ENCODE results near the gene FER1L5. TPM values are rescaled to one million over a fixed set of nuclear protein-coding genes. Genes with fewer than 3 reads are reported as not detected.

The FER1L5 gene
- total RNA-seq = under 0.01 TPM in 2 replicates

GRCh38 chr2:96642564-96643360 lies at the start of gene FER1L5:
TSS of gene FER1L5 (plus strand) at chr2:96642764. CDS start at chr2:96642837, 73 bp downstream.

DNA sequence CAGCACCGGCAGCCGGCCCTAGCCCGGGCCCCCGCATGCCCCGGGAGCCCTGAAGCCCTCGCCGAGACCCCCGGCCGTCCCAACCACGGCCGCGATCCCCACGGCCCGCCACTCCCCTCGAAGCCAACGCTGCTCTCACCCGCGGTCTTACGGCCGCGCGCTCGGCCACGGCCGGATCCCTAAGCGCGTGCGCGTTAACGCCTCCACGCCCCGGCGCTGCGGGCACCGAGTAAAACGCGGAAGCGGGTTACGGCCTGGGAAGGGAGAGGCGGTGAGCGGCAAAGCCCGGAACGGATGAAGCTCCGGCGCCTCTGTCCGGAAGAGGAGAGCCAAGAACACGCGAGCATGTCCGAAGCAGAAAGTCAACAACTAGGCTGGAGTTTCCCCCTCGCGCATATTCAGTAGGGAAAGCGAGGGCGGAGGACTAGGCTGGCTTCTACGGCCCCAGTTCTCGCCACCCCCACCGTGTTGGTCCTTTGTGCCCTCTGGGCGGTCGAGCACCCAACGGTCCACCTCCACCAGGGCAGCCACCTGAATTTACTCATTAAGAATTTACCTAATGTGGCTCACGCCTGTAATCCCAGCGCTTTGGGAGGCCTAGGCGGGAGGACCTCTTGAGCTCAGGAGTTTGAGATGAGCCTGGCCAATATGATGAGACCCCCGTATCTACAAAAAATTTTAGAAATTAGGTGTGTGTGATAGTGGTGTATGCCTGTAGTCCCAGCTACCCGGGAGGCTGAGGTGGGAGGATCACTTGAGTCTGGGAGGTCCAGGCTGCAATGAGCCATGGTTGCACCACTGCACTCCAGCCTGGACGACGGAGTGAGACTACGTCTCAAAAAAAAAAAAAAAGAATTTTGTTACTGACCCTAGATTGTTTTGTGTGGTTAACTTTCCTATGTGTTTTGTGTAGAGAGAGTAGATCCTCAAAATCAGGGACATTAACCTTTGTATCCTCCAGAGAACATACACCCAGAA lies 4.1 kb upstream of the FER1L5 start, which contains the start of gene KANSL3:
Gene KANSL3, minus strand, starts transcription at position 169 of the 978 bp plus-strand sequence. CDS start 1,177 bp downstream, outside the sequence.

DNA sequence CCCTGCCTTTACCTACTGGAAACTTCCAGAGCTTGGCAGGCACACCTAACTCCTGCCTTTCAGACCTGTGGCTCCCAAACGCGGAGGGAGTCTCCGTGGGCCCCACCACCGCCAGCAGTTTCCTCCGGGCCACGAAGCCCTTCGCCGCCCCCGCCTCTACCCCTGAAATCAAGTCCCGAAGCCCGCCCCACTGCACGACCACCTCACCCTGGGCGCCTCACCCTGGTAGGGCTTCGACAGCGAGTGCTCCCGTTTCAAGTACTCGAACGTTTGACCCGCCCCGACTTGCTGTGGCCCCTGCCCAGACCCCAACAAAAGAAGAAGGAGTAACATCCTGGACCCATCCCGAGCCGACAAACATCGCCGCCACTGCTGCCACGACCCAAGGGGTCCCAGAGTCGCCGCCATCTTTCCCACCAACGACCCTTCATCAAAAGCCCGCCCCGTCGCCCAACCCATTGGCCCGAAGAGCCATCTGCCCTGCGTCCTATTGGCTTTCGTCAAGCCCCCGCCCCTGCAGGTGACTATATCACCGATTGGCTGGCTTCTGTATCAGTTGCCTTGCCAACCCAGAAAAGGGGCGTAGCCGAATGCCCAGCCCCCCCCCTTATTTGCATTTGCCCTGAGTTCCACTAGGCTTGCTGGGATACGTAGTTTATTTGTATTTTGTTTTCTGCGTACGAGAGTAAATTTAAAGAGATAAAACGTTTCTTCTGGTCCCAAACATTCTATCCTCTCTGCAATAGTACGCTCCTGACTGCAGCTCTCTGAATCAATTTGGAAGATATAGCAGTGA lies 97.3 kb downstream of the FER1L5 start, which contains the start of gene LMAN2L:
Gene LMAN2L, minus strand, starts transcription at position 432 of the 796 bp plus-strand sequence. Its CDS starts 24 bp downstream, at position 408.

Other genes with a start within 250 kb of the FER1L5 start
- gene NEURL3, start 137.4 kb upstream of the FER1L5 start, total RNA-seq = not detected in 2 replicates
- gene ARID5A, start 106.0 kb upstream of the FER1L5 start, total RNA-seq = 13.0 and 13.4 TPM in 2 replicates
- gene KANSL3, start 4.5 kb upstream of the FER1L5 start, total RNA-seq = 16.4 and 19.3 TPM in 2 replicates
- 10.3 and 15.9 TPM in 2 replicates for gene LMAN2L, start 97.3 kb downstream of the FER1L5 start, total RNA-seq
- 2.0 and 3.2 TPM in 2 replicates for gene CNNM4, start 118.1 kb downstream of the FER1L5 start, total RNA-seq
- gene CNNM3, start 173.5 kb downstream of the FER1L5 start, total RNA-seq = 3.6 and 3.8 TPM in 2 replicates
- 0.32 TPM in 1 of 2 replicates, not detected in the other for gene ANKRD23, start 201.3 kb downstream of the FER1L5 start, total RNA-seq
- 9.7 and 20.7 TPM in 2 replicates for gene ANKRD39, start 215.3 kb downstream of the FER1L5 start, total RNA-seq
- 28.2 and 39.0 TPM in 2 replicates for gene SEMA4C, start 227.3 kb downstream of the FER1L5 start, total RNA-seq

Data from cardiac atrium fibroblast (primary cell).